ENCODE measurements around the gene PAX6. TPM values are rescaled to one million over a fixed set of nuclear protein-coding genes. Genes with fewer than 3 reads are reported as not detected.

The PAX6 gene
- polyA plus RNA-seq, 1 donor (not counting 4 experiments of a cell fraction or from before 2014, with no cell fraction given): 0.12 TPM

DNA sequence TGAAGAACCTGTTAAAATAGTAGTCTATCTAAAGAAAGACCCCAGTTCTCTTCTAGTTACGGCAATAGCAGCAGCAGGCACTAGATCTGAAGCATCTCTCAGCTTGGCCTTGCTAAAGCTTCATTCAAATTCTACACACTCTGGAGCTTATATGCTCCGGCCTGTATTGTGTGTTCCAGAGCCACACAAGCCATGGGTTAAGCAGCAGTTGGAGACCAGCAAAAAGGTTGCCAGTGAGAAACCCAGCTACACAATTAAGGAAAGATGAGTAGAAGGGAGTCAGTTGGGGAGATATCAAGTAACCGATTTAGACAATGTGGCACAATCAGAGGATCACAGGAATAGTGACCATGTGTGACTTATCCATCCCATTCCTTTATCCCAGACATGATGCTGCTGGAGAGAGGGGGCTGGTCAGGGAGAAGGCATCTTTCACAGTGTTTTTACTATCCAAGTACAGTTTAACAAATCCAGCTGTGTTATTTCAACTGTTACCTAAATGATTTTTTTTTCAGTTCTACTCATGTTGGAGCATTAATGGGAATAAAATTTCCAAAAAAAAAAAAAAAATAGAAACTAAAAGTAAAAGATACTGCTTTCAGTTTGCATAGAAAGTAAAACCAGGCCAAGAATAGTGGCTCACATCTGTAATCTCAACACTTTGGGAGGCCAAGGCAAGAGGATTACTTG is 41.0 kb downstream of the PAX6 start:
- Histone ChIP-seq H3K9me3 (ENCODE audit: control insufficient read depth, low read depth, low read length) (no peaks in the 10 kb centered on the region), H2AFZ (ENCODE audit: control insufficient read depth, low read length) (no peak overlapping the region), H3K4me1 (ENCODE audit: control insufficient read depth, extremely low read depth, insufficient read depth, low read length) (no peaks in the 10 kb centered on the region), H3K9me1 (ENCODE audit: control insufficient read depth, extremely low read depth, insufficient read depth, low read length) (no peaks in the 10 kb centered on the region), H3K9ac (ENCODE audit: control insufficient read depth, extremely low read depth, insufficient read depth, low read length) (no peak overlapping the region), H3K27ac (ENCODE audit: control insufficient read depth, insufficient read depth, low read length) (no peak overlapping the region), H3K4me2 (ENCODE audit: control insufficient read depth, extremely low read depth, insufficient read depth, low read depth, low read length) (no peak overlapping the region), H4K20me1 (ENCODE audit: control insufficient read depth, extremely low read depth, insufficient read depth, low read length) (no peaks in the 10 kb centered on the region), H3K4me3 (ENCODE audit: control insufficient read depth in 2 of 3, extremely low read depth in 1 of 3, insufficient read depth in 2 of 3, low read depth in 1 of 3, low read length in 3 of 3) (no peak overlapping the region), H3K36me3 (ENCODE audit: control insufficient read depth in 2 of 2, extremely low read depth in 1 of 2, insufficient read depth in 2 of 2, low read length in 2 of 2) (no peaks in the 10 kb centered on the region), H3K79me2 (ENCODE audit: control insufficient read depth, insufficient read depth, low read length) (no peaks in the 10 kb centered on the region), H3K27me3 (ENCODE audit: control insufficient read depth, extremely low read depth, insufficient read depth, low read length) (no peaks in the 10 kb centered on the region)
- TF ChIP-seq, protein P1, sequence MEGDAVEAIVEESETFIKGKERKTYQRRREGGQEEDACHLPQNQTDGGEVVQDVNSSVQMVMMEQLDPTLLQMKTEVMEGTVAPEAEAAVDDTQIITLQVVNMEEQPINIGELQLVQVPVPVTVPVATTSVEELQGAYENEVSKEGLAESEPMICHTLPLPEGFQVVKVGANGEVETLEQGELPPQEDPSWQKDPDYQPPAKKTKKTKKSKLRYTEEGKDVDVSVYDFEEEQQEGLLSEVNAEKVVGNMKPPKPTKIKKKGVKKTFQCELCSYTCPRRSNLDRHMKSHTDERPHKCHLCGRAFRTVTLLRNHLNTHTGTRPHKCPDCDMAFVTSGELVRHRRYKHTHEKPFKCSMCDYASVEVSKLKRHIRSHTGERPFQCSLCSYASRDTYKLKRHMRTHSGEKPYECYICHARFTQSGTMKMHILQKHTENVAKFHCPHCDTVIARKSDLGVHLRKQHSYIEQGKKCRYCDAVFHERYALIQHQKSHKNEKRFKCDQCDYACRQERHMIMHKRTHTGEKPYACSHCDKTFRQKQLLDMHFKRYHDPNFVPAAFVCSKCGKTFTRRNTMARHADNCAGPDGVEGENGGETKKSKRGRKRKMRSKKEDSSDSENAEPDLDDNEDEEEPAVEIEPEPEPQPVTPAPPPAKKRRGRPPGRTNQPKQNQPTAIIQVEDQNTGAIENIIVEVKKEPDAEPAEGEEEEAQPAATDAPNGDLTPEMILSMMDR (optimal IDR thresholded peaks at IDR 0.05 in 1 of 3, IDR thresholded peaks at IDR 0.05 in 1 of 3, conservative IDR thresholded peaks at IDR 0.05 in 1 of 3; ENCODE audit: extremely low read depth in 1 of 3, insufficient read depth in 2 of 3, low read length in 3 of 3): no peak
- no peak for TF ChIP-seq EZH2 (IDR thresholded peaks at IDR 0.05; ENCODE audit: low read length)
- FAIRE-seq: no peak
- dilution Hi-C loops (cut with MboI; ENCODE audit: extremely low pct_ligation_motif_present, low sequenced_read_pairs): no loop called here
- DNase-seq (ENCODE audit: low read depth, low spot score): no peak

DNA sequence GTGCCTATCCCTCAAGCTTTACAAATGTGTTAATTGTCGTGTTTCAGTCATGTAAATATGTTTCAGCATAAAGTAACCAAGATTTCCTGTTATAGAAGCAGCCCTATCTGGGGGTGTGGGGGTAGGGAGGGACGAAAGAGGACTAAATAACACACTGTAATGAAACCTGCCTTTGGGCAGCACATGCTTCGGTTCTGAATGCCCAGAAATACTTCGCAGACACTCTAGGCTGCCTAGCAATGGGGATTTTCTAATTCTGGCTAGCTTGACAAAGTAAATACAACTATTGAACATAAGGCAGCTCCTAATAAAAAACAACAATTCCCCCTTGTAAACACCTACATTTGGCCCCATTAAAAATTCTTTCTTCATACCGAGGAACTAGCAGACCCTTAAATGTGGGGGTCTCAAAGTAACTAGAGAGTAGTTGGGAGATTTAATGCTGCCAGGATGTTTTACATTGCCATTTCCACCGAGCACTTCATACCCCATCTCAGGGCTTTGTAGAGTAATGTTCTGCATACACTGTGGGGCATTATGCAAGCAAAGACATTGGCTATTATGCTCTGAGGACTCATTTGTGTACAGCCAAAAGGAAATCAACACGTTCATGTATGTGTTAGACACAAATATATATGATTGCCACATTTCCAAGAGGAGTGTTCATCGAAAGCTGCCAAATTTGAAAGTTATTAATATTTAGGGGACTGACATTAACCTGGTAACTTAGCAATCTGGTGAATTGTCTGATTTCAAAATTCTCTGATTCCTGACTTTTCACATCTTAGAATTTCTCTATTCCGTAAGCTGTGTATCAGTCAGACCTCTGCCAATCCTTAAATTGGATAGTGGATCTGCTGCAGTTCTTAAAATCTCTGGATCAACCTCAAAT is 42.1 kb downstream of the PAX6 start:
- Histone ChIP-seq H3K4me3 (ENCODE audit: control insufficient read depth in 2 of 3, extremely low read depth in 1 of 3, insufficient read depth in 2 of 3, low read depth in 1 of 3, low read length in 3 of 3) (no peak overlapping the region), H4K20me1 (ENCODE audit: control insufficient read depth, extremely low read depth, insufficient read depth, low read length) (no peaks in the 10 kb centered on the region), H3K27ac (ENCODE audit: control insufficient read depth, insufficient read depth, low read length) (no peak overlapping the region), H2AFZ (ENCODE audit: control insufficient read depth, low read length) (no peak overlapping the region), H3K36me3 (ENCODE audit: control insufficient read depth in 2 of 2, extremely low read depth in 1 of 2, insufficient read depth in 2 of 2, low read length in 2 of 2) (no peaks in the 10 kb centered on the region), H3K4me1 (ENCODE audit: control insufficient read depth, extremely low read depth, insufficient read depth, low read length) (no peaks in the 10 kb centered on the region), H3K27me3 (ENCODE audit: control insufficient read depth, extremely low read depth, insufficient read depth, low read length) (no peaks in the 10 kb centered on the region), H3K4me2 (ENCODE audit: control insufficient read depth, extremely low read depth, insufficient read depth, low read depth, low read length) (no peak overlapping the region), H3K9me1 (ENCODE audit: control insufficient read depth, extremely low read depth, insufficient read depth, low read length) (no peaks in the 10 kb centered on the region), H3K9ac (ENCODE audit: control insufficient read depth, extremely low read depth, insufficient read depth, low read length) (no peak overlapping the region), H3K79me2 (ENCODE audit: control insufficient read depth, insufficient read depth, low read length) (no peaks in the 10 kb centered on the region), H3K9me3 (ENCODE audit: control insufficient read depth, low read depth, low read length) (no peaks in the 10 kb centered on the region)
- FAIRE-seq (no peak), DNase-seq (ENCODE audit: low read depth, low spot score) (no peak)
- dilution Hi-C loops (cut with MboI; ENCODE audit: extremely low pct_ligation_motif_present, low sequenced_read_pairs): no loop called here
- TF ChIP-seq, protein P1 (optimal IDR thresholded peaks at IDR 0.05 in 1 of 3, IDR thresholded peaks at IDR 0.05 in 1 of 3, conservative IDR thresholded peaks at IDR 0.05 in 1 of 3; ENCODE audit: extremely low read depth in 1 of 3, insufficient read depth in 2 of 3, low read length in 3 of 3): no peak
- TF ChIP-seq EZH2 (IDR thresholded peaks at IDR 0.05; ENCODE audit: low read length): no peak

All from keratinocyte (primary cell).